Measurements from ENCODE around the gene TERT. TPM values are rescaled to one million over a fixed set of nuclear protein-coding genes. Genes with fewer than 3 reads are reported as not detected.

The TERT gene
- total RNA-seq, 2 donors from 2014 or later = 2.3 to 5.1 TPM

- intact Hi-C loops (cut with DNase I, micrococcal nuclease) = no loop called here
- no peak for ATAC-seq
- no peak for DNase-seq
These were observed 88.1 kb downstream of the TERT start for GRCh38 chr5:1206521-1207412.

- intact Hi-C loops (cut with DNase I, micrococcal nuclease) = no loop called here
- DNase-seq (no peak), ATAC-seq (no peak)
These were observed 89.3 kb downstream of the TERT start for GRCh38 chr5:1205255-1206180.

GRCh38 chr5:1204693-1205242, 90.1 kb downstream of the TERT start:
- peak; percentile 32 for ATAC-seq

GRCh38 chr5:1203968-1204692, 90.7 kb downstream of the TERT start:
- ATAC-seq = no peak

More at GRCh38 chr5:1204693-1205242, 90.1 kb downstream of the TERT start:
- peak in 1 of 2 donors; percentile 28 for DNase-seq
- intact Hi-C loops (cut with DNase I, micrococcal nuclease) = no loop called here

GRCh38 chr5:1203311-1203967, 91.4 kb downstream of the TERT start:
- peak in 1 of 2 donors; percentile 22 for DNase-seq
- intact Hi-C loops (cut with DNase I, micrococcal nuclease) = no loop called here
- no peak for ATAC-seq

More at GRCh38 chr5:1203968-1204692, 90.7 kb downstream of the TERT start:
- peak in 1 of 2 donors; percentile 18 for DNase-seq
- intact Hi-C loops (cut with DNase I, micrococcal nuclease) = no loop called here

Small RNA genes within 50 kb of the gene (microRNA-seq; reads per million reads assigned to microRNA genes)
- gene MIR4457 = 0 reads per million in 2 donors

Other genes starting within 250 kb of the TERT start
- 10 to 100 TPM; 70.4 to 88.3 TPM for gene SLC12A7, start 183.0 kb downstream of the TERT start, total RNA-seq
- gene SLC6A19, start 93.5 kb downstream of the TERT start, total RNA-seq = 10 to 100 TPM in 1 of 2 donors, 1 to 10 TPM in 1; 5.8 to 72.5 TPM
- gene SLC6A18, start 69.7 kb downstream of the TERT start, total RNA-seq = under 1 TPM in 1 of 2 donors, not detected in 1; 0.11 TPM
- 100 to 1,000 TPM in 1 of 2 donors, 10 to 100 TPM in 1; 93.1 to 102 TPM for gene CLPTM1L, start 50.0 kb upstream of the TERT start, total RNA-seq
- not detected for gene SLC6A3, start 150.4 kb upstream of the TERT start, total RNA-seq
- gene LPCAT1, start 228.9 kb upstream of the TERT start, total RNA-seq = 10 to 100 TPM; 13.8 to 16.7 TPM

Data from left colon (tissue), 2 donors.